Effector memory CD4-positive, alpha-beta T cell (primary cell): ENCODE data around the gene ZAP70.

ENCODE experiments used
- DNase-seq, 3 donors: peaks; one replicate each; pipeline ENCODE4 v3.0.0-alpha.2; 2020
- H3K27ac ChIP-seq: 2 replicates; pipeline ENCODE4 v1.7.0; 2013; ENCODE audit warnings: mild to moderate bottlenecking, low read length, moderate library complexity; ENCODE audit not compliant: insufficient read depth, poor library complexity, severe bottlenecking
- H3K27me3 ChIP-seq: replicated peaks from 2 replicates; pipeline ENCODE4 v1.7.0; 2013; ENCODE audit warnings: mild to moderate bottlenecking, low read length; ENCODE audit not compliant: insufficient read depth, control insufficient read depth, poor library complexity, severe bottlenecking
- H3K36me3 ChIP-seq: 2 replicates; pipeline ENCODE4 v1.7.0; 2013; ENCODE audit warnings: mild to moderate bottlenecking, low read length, moderate library complexity; ENCODE audit not compliant: control insufficient read depth, insufficient read depth
- H3K4me1 ChIP-seq: 2 replicates; pipeline ENCODE4 v1.7.0; 2013; ENCODE audit warnings: low read length, mild to moderate bottlenecking; ENCODE audit not compliant: control insufficient read depth, insufficient read depth, poor library complexity, severe bottlenecking
- H3K4me3 ChIP-seq: 2 replicates; pipeline ENCODE4 v1.7.0; 2013; ENCODE audit warnings: low read length, low read depth, mild to moderate bottlenecking; ENCODE audit not compliant: insufficient read depth, poor library complexity, severe bottlenecking
- H3K9me3 ChIP-seq: 2 replicates; pipeline ENCODE4 v1.7.0; 2013; ENCODE audit warnings: mild to moderate bottlenecking, low read length, moderate library complexity; ENCODE audit not compliant: control insufficient read depth

The ZAP70 gene

DNA sequence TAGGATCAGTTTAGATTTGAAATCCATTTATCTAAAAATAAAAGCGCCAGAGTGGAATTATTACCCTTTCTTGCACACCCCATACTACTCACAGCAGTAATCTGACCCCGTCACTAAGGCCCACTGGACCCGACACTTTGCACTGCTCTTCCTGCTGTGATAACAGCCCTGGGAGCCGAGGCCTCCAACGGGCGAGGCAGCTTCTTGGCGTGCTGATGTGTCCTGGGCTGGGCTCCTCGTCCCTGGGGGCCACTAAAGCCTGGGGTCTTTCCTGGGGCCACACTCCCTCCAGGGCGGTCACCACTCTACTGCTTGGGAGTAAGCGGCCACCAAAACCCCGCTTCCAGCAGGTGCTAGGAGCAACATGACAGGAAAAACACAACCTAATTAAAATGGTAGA is 61.7 kb downstream of the ZAP70 start:
- H3K9me3 ChIP-seq = no peaks in the 10 kb centered on the region
- no peak overlapping the region for H3K4me3 ChIP-seq
- H3K27ac ChIP-seq = no peak overlapping the region
- no peaks in the 10 kb centered on the region for H3K4me1 ChIP-seq
- H3K27me3 ChIP-seq = no peaks in the 10 kb centered on the region
- DNase-seq = no peak
- peaks cover 21% of the 10 kb centered on the region for H3K36me3 ChIP-seq

DNA sequence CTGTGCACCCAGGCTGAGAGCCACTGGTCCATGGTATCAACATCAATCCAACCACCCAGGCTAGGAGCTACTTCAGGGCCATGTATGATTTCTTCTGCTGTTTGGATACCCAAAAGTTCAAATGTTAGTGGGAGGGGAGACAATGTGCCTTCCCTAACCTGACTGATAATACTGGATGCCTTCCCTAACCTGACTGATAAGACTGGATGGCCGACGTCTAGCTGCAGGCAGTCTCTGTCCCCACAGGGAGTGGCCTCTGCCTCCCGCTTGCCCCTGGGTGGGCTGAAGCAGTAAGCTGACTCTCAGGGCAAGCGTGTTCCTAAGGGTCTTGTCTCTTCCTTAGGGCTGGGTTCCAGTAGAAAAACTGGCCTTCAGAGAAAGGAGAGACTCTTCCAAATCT is 65.8 kb downstream of the ZAP70 start:
- H3K27ac ChIP-seq = no peak overlapping the region
- H3K9me3 ChIP-seq = no peaks in the 10 kb centered on the region
- no peaks in the 10 kb centered on the region for H3K27me3 ChIP-seq
- no peak for DNase-seq
- H3K4me1 ChIP-seq = no peaks in the 10 kb centered on the region
- H3K4me3 ChIP-seq = no peak overlapping the region
- H3K36me3 ChIP-seq = peaks cover 14% of the 10 kb centered on the region

GRCh38 chr2:97781981-97782380 is 68.6 kb downstream of the ZAP70 start:
- H3K36me3 ChIP-seq = peaks cover 4% of the 10 kb centered on the region
- H3K9me3 ChIP-seq = no peaks in the 10 kb centered on the region
- H3K4me3 ChIP-seq = no peak overlapping the region
- H3K27ac ChIP-seq = no peak overlapping the region
- no peaks in the 10 kb centered on the region for H3K27me3 ChIP-seq
- DNase-seq = no peak
- H3K4me1 ChIP-seq = no peaks in the 10 kb centered on the region

GRCh38 chr2:97784953-97785352 is 71.6 kb downstream of the ZAP70 start:
- H3K9me3 ChIP-seq = no peaks in the 10 kb centered on the region
- peaks cover 7% of the 10 kb centered on the region for H3K36me3 ChIP-seq

GRCh38 chr2:97785818-97786217 is 72.4 kb downstream of the ZAP70 start:
- no peak overlapping the region for H3K4me3 ChIP-seq
- H3K36me3 ChIP-seq = peaks cover 7% of the 10 kb centered on the region
- no peak for DNase-seq
- no peaks in the 10 kb centered on the region for H3K4me1 ChIP-seq
- no peak overlapping the region for H3K27ac ChIP-seq
- no peaks in the 10 kb centered on the region for H3K9me3 ChIP-seq
- no peaks in the 10 kb centered on the region for H3K27me3 ChIP-seq

More at GRCh38 chr2:97784953-97785352, 71.6 kb downstream of the ZAP70 start:
- no peaks in the 10 kb centered on the region for H3K4me1 ChIP-seq
- no peak overlapping the region for H3K27ac ChIP-seq
- H3K4me3 ChIP-seq = no peak overlapping the region
- H3K27me3 ChIP-seq = no peaks in the 10 kb centered on the region
- no peak for DNase-seq

DNA sequence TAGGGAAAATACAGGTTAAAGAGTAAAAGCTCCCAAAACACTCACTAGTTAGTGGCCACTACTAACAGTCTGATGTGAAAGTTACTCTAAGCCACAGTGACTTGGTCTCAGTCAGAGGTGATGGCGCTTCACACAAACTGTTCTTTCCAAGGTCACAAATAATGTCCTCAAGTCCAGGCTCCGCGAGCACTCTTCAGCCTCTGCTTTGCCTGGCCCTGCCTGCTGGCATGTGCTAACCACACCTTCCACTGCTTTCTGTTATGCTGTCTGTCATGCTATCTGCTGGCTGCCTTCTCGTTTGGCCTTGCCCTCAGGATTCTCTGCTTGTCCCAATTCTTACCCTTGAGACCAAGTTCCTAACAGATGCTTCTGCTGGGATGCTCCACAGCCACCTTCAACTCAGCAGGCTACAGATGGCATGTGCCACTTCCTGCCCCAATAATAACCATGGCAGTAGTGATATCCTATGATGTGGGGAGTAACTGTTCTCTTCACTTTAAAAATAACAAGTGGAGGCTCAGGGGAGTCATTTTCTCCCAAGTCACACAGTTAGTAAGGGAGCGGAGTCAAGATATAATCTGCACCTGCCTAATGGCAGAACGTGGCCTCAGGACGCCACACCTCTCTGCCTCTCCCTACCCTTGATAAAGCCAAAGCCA is 75.7 kb downstream of the ZAP70 start:
- H3K4me3 ChIP-seq = no peak overlapping the region
- no peaks in the 10 kb centered on the region for H3K27me3 ChIP-seq
- H3K9me3 ChIP-seq = no peaks in the 10 kb centered on the region
- H3K36me3 ChIP-seq = peaks cover 11% of the 10 kb centered on the region
- no peaks in the 10 kb centered on the region for H3K4me1 ChIP-seq
- no peak for DNase-seq
- no peak overlapping the region for H3K27ac ChIP-seq
